ENCODE results near the gene CACNA1S. TPM values are rescaled to one million over a fixed set of nuclear protein-coding genes. Genes with fewer than 3 reads are reported as not detected.

Gene CACNA1S
- total RNA-seq, 1 experiment from 2014 or later, result 0.02 TPM

DNA sequence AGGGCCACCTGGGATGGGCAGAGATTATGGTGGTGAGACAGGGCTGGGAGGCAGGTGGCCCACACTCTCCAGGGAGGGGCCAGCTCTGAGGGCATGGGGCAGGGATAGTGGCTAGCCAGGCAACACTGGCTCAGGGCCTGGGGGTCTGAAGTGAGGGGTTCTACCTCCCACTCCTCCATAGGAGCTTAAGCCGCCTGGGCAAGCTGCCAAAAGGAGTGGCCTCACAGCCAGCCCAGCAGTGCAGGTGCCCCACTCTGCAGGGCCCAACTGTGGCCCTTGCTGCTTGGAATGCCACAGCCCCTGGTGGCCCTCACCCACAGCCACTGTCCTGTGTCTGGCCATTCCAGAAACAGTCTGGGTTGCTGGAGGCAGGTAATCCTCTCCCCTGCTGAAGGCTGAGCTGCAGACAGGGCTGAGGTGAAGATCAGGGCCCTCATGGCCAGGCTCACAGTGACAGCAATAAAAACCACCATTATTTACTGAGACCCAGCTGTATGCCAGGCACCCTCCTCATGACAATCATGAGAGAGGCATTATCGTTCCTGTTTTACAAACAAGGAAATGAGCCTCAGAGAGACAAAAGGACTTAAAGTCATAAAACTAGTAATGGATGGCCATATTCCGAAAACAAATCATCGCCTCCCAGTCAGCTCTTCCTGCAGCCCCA lies 119.7 kb downstream of the CACNA1S start:
- POLR2A ChIA-PET, result no interaction called here
- ATAC-seq, result no peak
- H3K27ac Mint-ChIP-seq, result no peak overlapping the region
- TF ChIP-seq ZNF671 (CRISPR knock-in tag; IDR thresholded peaks at IDR 0.05) (no peak), RELA (CRISPR knock-in tag; IDR thresholded peaks at IDR 0.05; ENCODE audit: borderline replicate concordance) (no peak), HMGA2 (CRISPR knock-in tag; IDR thresholded peaks at IDR 0.05) (no peak)
- TF ChIP-seq, protein P1, sequence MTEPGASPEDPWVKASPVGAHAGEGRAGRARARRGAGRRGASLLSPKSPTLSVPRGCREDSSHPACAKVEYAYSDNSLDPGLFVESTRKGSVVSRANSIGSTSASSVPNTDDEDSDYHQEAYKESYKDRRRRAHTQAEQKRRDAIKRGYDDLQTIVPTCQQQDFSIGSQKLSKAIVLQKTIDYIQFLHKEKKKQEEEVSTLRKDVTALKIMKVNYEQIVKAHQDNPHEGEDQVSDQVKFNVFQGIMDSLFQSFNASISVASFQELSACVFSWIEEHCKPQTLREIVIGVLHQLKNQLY (CRISPR knock-in tag; IDR thresholded peaks at IDR 0.05), result no peak
- H3K36me3 Mint-ChIP-seq, result peaks cover 9% of the 10 kb centered on the region
- H3K4me1 Mint-ChIP-seq, result no peaks in the 10 kb centered on the region
- CTCF ChIA-PET, result interaction anchor here (0.8 to 5.6 kb wide), 4 partner anchors 13 to 94 kb away, joined by 3 to 46 read pairs (median 4); no protein-coding TSS in a partner anchor
- H3K4me3 Mint-ChIP-seq, result no peak overlapping the region
- no peaks in the 10 kb centered on the region; the same call in 1 of the 2 replicates for H3K27me3 Mint-ChIP-seq (ENCODE audit: low read depth)
- H3K9me3 Mint-ChIP-seq, result no peaks in the 10 kb centered on the region
- no peak for DNase-seq (ENCODE audit: low spot score)

DNA sequence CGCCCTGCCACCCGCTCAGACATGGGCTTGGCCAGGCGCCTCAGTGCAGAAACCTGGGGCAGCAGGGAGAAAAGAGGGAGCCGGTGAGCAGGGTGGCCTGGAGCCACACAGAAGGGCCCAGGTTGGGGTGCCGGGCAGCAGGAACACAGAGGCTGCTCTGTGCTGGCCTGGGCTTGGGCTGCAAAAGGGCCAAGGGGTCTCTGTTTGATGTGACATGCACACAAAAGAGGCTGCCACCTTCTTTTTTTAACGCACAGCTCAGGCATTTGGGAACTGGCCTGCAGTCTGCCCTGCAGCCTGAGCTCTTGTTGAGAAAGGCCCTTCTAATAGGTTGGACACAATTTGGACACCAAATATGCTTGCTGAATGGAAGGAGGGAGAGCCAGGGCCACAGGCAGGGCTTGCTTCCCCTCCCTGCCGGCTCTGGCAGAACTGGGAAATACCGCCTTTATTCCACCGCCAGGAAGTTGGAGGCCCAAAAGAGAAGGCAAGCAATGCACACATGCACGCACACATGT lies 121.1 kb downstream of the CACNA1S start:
- DNase-seq (ENCODE audit: low spot score) (no peak), ATAC-seq (no peak)
- H3K9me3 Mint-ChIP-seq, result no peaks in the 10 kb centered on the region
- peaks cover 11% of the 10 kb centered on the region for H3K36me3 Mint-ChIP-seq
- POLR2A ChIA-PET, result no interaction called here
- H3K27ac Mint-ChIP-seq, result no peak overlapping the region
- no peak overlapping the region for H3K4me3 Mint-ChIP-seq
- H3K27me3 Mint-ChIP-seq (ENCODE audit: low read depth), result no peaks in the 10 kb centered on the region; the same call in 1 of the 2 replicates
- TF ChIP-seq, protein P2, sequence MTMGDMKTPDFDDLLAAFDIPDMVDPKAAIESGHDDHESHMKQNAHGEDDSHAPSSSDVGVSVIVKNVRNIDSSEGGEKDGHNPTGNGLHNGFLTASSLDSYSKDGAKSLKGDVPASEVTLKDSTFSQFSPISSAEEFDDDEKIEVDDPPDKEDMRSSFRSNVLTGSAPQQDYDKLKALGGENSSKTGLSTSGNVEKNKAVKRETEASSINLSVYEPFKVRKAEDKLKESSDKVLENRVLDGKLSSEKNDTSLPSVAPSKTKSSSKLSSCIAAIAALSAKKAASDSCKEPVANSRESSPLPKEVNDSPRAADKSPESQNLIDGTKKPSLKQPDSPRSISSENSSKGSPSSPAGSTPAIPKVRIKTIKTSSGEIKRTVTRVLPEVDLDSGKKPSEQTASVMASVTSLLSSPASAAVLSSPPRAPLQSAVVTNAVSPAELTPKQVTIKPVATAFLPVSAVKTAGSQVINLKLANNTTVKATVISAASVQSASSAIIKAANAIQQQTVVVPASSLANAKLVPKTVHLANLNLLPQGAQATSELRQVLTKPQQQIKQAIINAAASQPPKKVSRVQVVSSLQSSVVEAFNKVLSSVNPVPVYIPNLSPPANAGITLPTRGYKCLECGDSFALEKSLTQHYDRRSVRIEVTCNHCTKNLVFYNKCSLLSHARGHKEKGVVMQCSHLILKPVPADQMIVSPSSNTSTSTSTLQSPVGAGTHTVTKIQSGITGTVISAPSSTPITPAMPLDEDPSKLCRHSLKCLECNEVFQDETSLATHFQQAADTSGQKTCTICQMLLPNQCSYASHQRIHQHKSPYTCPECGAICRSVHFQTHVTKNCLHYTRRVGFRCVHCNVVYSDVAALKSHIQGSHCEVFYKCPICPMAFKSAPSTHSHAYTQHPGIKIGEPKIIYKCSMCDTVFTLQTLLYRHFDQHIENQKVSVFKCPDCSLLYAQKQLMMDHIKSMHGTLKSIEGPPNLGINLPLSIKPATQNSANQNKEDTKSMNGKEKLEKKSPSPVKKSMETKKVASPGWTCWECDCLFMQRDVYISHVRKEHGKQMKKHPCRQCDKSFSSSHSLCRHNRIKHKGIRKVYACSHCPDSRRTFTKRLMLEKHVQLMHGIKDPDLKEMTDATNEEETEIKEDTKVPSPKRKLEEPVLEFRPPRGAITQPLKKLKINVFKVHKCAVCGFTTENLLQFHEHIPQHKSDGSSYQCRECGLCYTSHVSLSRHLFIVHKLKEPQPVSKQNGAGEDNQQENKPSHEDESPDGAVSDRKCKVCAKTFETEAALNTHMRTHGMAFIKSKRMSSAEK (CRISPR knock-in tag; IDR thresholded peaks at IDR 0.05; ENCODE audit: borderline replicate concordance), result no peak
- TF ChIP-seq ZNF317 (CRISPR knock-in tag; IDR thresholded peaks at IDR 0.05; ENCODE audit: borderline replicate concordance, low read depth) (no peak), IRF2 (CRISPR knock-in tag; IDR thresholded peaks at IDR 0.05; ENCODE audit: borderline replicate concordance, low read depth) (no peak), NR2C2 (CRISPR knock-in tag; IDR thresholded peaks at IDR 0.05) (no peak), GRHL2 (CRISPR knock-in tag; IDR thresholded peaks at IDR 0.05; ENCODE audit: insufficient replicate concordance, severe bottlenecking) (no peak), NR3C1 (CRISPR knock-in tag; conservative IDR thresholded peaks at IDR 0.05; ENCODE audit: low read depth) (no peak)
- no peaks in the 10 kb centered on the region for H3K4me1 Mint-ChIP-seq
- CTCF ChIA-PET, result interaction anchor here (1.0 to 5.6 kb wide), 6 partner anchors 11 to 128 kb away, joined by 3 to 46 read pairs (median 6); no protein-coding TSS in a partner anchor

DNA sequence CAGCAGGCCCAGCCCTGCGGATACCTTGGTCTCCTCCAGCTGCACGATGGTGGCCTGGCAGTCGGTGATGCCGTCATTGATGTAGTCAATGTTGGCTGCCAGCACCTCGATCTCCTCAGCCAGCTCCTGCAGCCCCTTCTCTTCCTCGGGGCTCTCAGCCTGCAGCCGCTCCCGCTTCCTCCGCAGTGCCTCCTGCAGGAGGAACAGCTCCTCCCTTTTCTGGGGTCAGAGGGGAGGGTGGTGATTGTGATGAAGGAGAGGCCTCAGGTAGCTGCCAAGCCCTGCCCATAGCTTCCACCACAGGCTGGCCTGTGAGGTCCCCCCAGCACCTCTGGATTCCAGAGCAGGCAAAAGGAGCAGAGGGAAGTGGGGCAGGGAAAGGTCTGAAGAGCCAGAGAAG lies 122.1 kb downstream of the CACNA1S start:
- Mint-ChIP-seq H3K4me3 (no peak overlapping the region), H3K36me3 (peaks cover 10% of the 10 kb centered on the region), H3K27ac (no peak overlapping the region), H3K9me3 (no peaks in the 10 kb centered on the region), H3K27me3 (ENCODE audit: low read depth) (no peaks in the 10 kb centered on the region; the same call in 1 of the 2 replicates), H3K4me1 (no peaks in the 10 kb centered on the region)
- DNase-seq (ENCODE audit: low spot score) (no peak), ATAC-seq (peak; percentile 52)
- ChIA-PET CTCF (interaction anchor here (0.6 to 5.6 kb wide), 12 partner anchors 10 to 165 kb away, joined by 3 to 46 read pairs (median 5); partner anchors contain the start of gene TMEM9), POLR2A (no interaction called here)
- TF ChIP-seq NFE2L1 (CRISPR knock-in tag; IDR thresholded peaks at IDR 0.05), result no peak

Other genes starting within 250 kb of the CACNA1S start
- gene GPR25, start 239.4 kb downstream of the CACNA1S start, total RNA-seq (2021), result 0.14 to 0.16 TPM in 2 of 3 replicates, not detected in the other
- gene INAVA, start 217.5 kb downstream of the CACNA1S start, total RNA-seq (2021), result 41.2 to 47.9 TPM (median 47.6 TPM) in 3 replicates
- gene KIF21B, start 88.7 kb downstream of the CACNA1S start, total RNA-seq (2021), result 17.8 to 19.4 TPM (median 18.0 TPM) in 3 replicates
- gene ASCL5, start 14.8 kb upstream of the CACNA1S start, total RNA-seq (2021), result 0.18 to 0.53 TPM (median 0.31 TPM) in 3 replicates
- 97.5 to 109 TPM (median 102 TPM) in 3 replicates for gene TMEM9, start 42.0 kb upstream of the CACNA1S start, total RNA-seq (2021)
- gene IGFN1, start 78.4 kb upstream of the CACNA1S start, total RNA-seq (2021), result 0.11 TPM in 1 of 3 replicates, not detected in the others
- gene PKP1, start 171.1 kb upstream of the CACNA1S start, total RNA-seq (2021), result 0.18 to 0.41 TPM (median 0.24 TPM) in 3 replicates

All from WTC11 (cell line).